ENCODE data around the gene ZNF184.

DNA sequence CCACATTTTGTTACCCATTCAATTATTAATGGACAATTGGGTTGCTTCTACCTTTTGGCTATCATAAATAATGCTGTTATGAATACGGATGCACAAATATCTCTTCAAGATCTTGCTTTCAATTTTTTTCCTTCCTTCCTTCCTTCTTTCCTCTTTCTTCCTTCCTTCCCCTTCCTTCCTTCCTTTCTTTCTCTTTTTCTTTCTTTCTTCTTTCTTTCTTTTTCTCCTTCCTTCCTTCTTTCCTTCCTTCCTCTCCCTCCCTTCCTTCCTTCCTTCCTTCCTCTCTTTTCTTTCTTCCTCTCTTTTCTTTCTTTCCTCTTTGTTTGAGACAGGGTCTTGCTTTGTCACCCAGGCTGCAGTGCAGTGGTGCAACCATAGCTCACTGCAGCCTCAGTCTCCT lies 39.2 kb downstream of the ZNF184 start:
- TF ChIP-seq CTCF (IDR thresholded peaks at IDR 0.05; ENCODE audit: low read depth, low read length) (no peak), POLR2A (IDR thresholded peaks at IDR 0.05; ENCODE audit: extremely low read depth, insufficient read length) (no peak), MAX (IDR thresholded peaks at IDR 0.05; ENCODE audit: low read depth, low read length) (no peak), MYC (IDR thresholded peaks at IDR 0.05; ENCODE audit: low read depth, low read length) (no peak)
